HEK293T (cell line): ENCODE measurements around the gene SMYD5.

Experiments
- CTCF ChIA-PET: fragments of 350-600 bp; formaldehyde crosslinking; extraction: SDS; loops from one replicate; lab custom pipeline; 2021; ENCODE audit warnings: antibody characterized with exemption, inconsistent platforms; lab: Yijun Ruan, JAX
- POLR2A ChIA-PET: fragments of 350-600 bp; formaldehyde crosslinking; extraction: SDS; loops from one replicate; lab custom pipeline; 2020; ENCODE audit warnings: antibody characterized with exemption, inconsistent platforms; lab: Yijun Ruan, JAX
- DNase-seq: peaks from one replicate; pipeline ENCODE4 v3.0.0; 2012; ENCODE audit warnings: mixed read lengths; ENCODE audit errors: extremely low spot score
- ARNT ChIP-seq: fragments of 450-650 bp; IDR thresholded peaks from 2 replicates; pipeline ENCODE4 v1.6.1; 2017; ENCODE audit warnings: mild to moderate bottlenecking
- BHLHE40 ChIP-seq: fragments of 450-650 bp; IDR thresholded peaks from 2 replicates; pipeline ENCODE4 v1.6.1; 2016; ENCODE audit warnings: mild to moderate bottlenecking, moderate library complexity, borderline replicate concordance
- CTBP1 ChIP-seq: fragments of 450-650 bp; IDR thresholded peaks from 2 replicates; pipeline ENCODE4 v1.6.1; 2016; ENCODE audit warnings: borderline replicate concordance
- ELF4 ChIP-seq: fragments of 450-650 bp; IDR thresholded peaks from 2 replicates; pipeline ENCODE4 v1.6.1; 2017; ENCODE audit warnings: antibody characterized with exemption
- FOXA1 ChIP-seq: fragments of 450-650 bp; IDR thresholded peaks from 2 replicates; pipeline ENCODE4 v1.6.1; 2016; ENCODE audit warnings: mild to moderate bottlenecking
- FOXK2 ChIP-seq: fragments of 450-650 bp; IDR thresholded peaks from 2 replicates; pipeline ENCODE4 v1.6.1; 2016; ENCODE audit warnings: mild to moderate bottlenecking
- FOXM1 ChIP-seq: fragments of 450-650 bp; IDR thresholded peaks from 2 replicates; pipeline ENCODE4 v1.6.1; 2017; ENCODE audit warnings: mild to moderate bottlenecking, borderline replicate concordance
- HDGF ChIP-seq: fragments of 450-650 bp; IDR thresholded peaks from 2 replicates; pipeline ENCODE4 v1.6.1; 2017; ENCODE audit warnings: antibody characterized with exemption, borderline replicate concordance
- L3MBTL2 ChIP-seq: fragments of 450-650 bp; conservative IDR thresholded peaks from 2 replicates; pipeline ENCODE4 v1.6.1; 2016; ENCODE audit warnings: mild to moderate bottlenecking
- LEF1 ChIP-seq: fragments of 450-650 bp; IDR thresholded peaks from 2 replicates; pipeline ENCODE4 v1.6.1; 2017; ENCODE audit warnings: mild to moderate bottlenecking, borderline replicate concordance
- NFRKB ChIP-seq: fragments of 450-650 bp; IDR thresholded peaks from 2 replicates; pipeline ENCODE4 v1.6.1; 2016; ENCODE audit warnings: mild to moderate bottlenecking, moderate library complexity
- PKNOX1 ChIP-seq: fragments of 450-650 bp; IDR thresholded peaks from 2 replicates; pipeline ENCODE4 v1.6.1; 2016
- SP1 ChIP-seq: fragments of 450-650 bp; IDR thresholded peaks from 2 replicates; pipeline ENCODE4 v1.6.1; 2017
- SUZ12 ChIP-seq: fragments of 450-650 bp; IDR thresholded peaks from 2 replicates; pipeline ENCODE4 v1.6.1; 2016; ENCODE audit warnings: mild to moderate bottlenecking
- TARDBP ChIP-seq: fragments of 450-650 bp; IDR thresholded peaks from 2 replicates; pipeline ENCODE4 v1.6.1; 2016
- ZNF384 ChIP-seq: fragments of 450-650 bp; IDR thresholded peaks from 2 replicates; pipeline ENCODE4 v1.6.1; 2016

SMYD5 gene

DNA sequence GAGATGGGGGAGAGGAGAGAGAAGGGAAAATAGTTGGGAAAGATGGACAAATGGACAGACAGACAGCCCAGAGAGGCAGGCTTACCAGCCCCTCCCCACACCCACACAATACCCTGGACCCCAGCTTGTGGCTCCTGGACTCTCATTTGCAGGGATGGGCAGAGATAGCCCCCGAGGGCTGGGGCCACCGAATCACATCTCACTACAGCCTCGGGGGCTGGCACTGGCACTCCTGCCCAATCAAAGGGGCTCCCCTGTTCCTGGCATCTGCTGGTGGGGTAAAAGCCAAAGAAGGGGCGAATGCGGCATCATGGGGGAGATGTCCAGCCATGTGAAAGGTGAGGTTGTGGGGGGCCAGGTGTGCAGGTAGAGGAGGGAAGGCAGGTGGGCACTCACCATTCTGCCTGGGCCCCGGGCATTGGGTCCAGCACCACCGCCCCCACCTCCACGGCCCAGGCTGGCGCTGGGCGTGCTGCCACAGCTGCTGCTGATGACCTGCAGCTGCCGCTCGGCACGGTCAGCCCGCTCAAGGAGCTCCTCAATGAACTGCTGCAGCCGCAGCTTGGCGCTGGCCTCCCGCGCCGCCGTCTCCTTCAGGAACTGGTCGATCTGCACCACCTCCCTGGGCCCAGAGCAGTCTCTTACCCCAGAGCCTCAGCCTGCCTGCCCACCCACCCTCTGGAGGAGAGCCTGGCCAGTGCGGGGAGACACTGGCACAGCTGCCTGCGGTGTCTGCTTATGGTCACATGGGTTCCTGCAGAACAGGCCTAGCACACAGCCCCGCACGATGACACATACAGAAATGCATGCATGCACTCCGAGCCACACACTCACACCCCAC lies 52.2 kb downstream of the SMYD5 start:
- ChIA-PET POLR2A (no interaction called here), CTCF (no interaction called here)
- DNase-seq, result no peak
- no peak for TF ChIP-seq SP1
- TF ChIP-seq TARDBP, result no peak
- TF ChIP-seq FOXM1, result no peak
- TF ChIP-seq PKNOX1, result no peak
- no peak for TF ChIP-seq NFRKB
- no peak for TF ChIP-seq L3MBTL2
- TF ChIP-seq ARNT, result no peak
- TF ChIP-seq LEF1, result no peak
- no peak for TF ChIP-seq ZNF384
- no peak for TF ChIP-seq FOXK2
- TF ChIP-seq HDGF, result no peak
- TF ChIP-seq FOXA1, result no peak

DNA sequence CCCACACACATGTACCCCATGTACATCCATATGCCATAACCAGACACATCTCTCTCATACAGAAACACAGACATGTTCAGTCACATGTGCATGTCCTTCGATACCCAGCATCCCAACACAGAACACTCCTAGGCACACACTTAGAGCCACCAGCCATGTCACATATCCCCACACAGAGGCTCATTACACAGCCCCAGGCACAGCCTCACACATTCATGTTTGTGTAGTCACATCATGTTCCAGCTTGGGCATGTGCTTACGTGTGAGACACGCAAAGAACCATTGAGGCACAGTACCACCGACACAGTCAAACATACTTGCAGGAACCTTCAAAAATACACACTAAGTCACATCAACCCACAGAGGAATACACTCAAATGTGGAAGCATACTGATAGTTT lies 53.0 kb downstream of the SMYD5 start:
- CTCF ChIA-PET, result no interaction called here
- POLR2A ChIA-PET, result no interaction called here
- no peak for DNase-seq
- no peak for TF ChIP-seq PKNOX1
- no peak for TF ChIP-seq ELF4
- TF ChIP-seq BHLHE40, result no peak
- TF ChIP-seq CTBP1, result no peak

DNA sequence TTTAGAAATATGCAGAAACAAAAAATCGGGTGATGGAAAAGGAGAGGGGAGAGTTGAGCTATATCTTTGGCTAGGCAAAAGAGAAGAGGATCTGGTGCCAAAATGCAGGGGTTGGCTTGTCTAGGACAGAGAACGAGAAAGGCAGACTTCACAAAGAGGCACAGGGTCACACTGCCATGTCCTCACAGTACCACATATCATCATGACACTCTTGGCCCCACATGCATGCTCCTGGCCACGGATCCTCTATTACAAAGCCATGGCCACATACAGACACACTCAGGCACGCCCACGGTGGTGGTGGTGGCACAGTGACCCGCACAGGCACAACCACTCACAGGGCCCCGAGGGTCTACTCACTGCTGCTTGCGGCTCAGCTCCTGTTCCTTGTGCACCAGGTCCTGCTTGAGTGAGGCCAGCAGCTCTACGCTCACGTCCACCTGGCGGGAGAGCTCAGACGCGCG lies 54.4 kb downstream of the SMYD5 start:
- POLR2A ChIA-PET, result interaction anchor here (0.9 kb wide), 1 partner anchor 35 kb away, joined by 3 read pairs; the partner anchor contains the start of genes CCT7 and PRADC1
- CTCF ChIA-PET, result no interaction called here
- TF ChIP-seq TARDBP, result no peak
- TF ChIP-seq HDGF, result no peak
- TF ChIP-seq BHLHE40, result no peak
- no peak for TF ChIP-seq SUZ12
- no peak for TF ChIP-seq FOXM1
- TF ChIP-seq LEF1, result no peak
- no peak for DNase-seq

- TF ChIP-seq SUZ12 (no peak), LEF1 (no peak), FOXK2 (no peak), PKNOX1 (no peak), FOXA1 (no peak)
- ChIA-PET CTCF (no interaction called here), POLR2A (interaction anchor here (0.9 kb wide), 1 partner anchor 36 kb away, joined by 3 read pairs; the partner anchor contains the start of genes CCT7 and PRADC1)
- peak; percentile 33 for DNase-seq
Observed at GRCh38 chr2:73268830-73269685, 55.0 kb downstream of the SMYD5 start.

DNA sequence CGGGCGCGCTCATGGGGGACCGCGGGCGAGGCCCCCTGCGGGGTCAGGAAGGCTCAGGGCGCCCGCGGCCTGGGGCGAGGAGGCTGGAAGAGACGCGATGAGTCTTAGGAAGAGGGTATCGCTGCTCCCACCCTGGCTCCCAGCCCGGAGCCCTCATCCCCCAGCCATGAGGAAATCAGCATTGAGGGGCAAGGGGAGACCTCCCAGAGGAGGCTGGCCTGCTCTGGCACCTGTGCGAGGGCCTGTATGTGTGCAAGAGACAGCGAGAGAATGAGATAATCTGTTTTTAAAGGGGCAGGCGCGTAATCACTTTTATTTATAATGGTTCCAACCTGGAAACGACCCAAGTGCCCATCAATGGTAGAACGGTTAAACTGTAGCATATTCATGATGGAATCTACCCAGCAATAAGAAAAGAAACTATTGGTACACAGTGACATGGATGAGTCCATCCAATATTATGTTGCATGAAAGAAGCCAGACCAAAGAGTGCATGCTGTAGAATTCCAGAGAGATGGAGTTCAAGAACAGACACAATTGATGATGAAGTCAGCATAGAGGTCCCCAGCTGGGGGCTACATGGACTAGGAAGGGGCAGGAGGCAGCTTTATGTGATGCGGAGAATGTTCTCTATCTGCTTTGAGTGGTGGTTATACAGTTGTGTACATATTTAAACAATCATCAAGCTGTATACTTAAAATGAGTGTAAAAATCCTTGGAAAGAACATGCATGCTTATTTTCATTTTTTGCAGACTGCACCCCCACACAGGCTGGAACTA lies 55.8 kb downstream of the SMYD5 start:
- ChIA-PET POLR2A (no interaction called here), CTCF (no interaction called here)
- TF ChIP-seq BHLHE40, result no peak
- TF ChIP-seq ELF4, result no peak
- TF ChIP-seq FOXM1, result no peak
- DNase-seq, result no peak

DNA sequence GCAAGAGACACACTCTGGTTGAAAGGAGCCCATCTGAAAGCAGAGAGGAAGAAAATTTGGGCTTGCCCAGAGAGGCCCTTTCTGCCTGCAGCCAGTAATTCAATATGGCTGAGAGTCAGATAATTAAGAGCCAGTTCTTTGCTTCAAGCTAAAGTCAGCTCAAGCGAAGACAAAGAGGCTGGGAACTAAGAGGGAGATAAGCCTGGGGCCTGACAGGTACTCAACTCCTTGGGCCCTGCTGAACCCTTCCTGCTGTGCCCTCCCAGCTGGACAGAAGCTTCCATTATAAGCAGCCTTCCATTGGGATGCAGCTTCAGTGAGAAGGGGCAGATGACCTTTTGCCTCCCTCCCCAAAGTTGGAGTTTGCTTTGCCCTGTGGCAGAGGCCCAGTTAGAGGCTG lies 58.2 kb downstream of the SMYD5 start:
- POLR2A ChIA-PET, result interaction anchor here (1.1 kb wide), 1 partner anchor 36 kb away, joined by 3 read pairs; no protein-coding TSS in a partner anchor

More for the DNA sequence above, 58.2 kb downstream of the SMYD5 start:
- CTCF ChIA-PET, result no interaction called here
- TF ChIP-seq BHLHE40, result no peak
- no peak for TF ChIP-seq PKNOX1
- TF ChIP-seq NFRKB, result no peak
- TF ChIP-seq HDGF, result no peak
- no peak for TF ChIP-seq FOXA1
- TF ChIP-seq TARDBP, result no peak
- TF ChIP-seq L3MBTL2, result no peak
- no peak for TF ChIP-seq SP1
- no peak for TF ChIP-seq SUZ12
- no peak for TF ChIP-seq ARNT
- no peak for TF ChIP-seq LEF1
- TF ChIP-seq ZNF384, result no peak
- no peak for TF ChIP-seq CTBP1
- TF ChIP-seq FOXM1, result no peak
- no peak for TF ChIP-seq ELF4
- TF ChIP-seq FOXK2, result no peak
- DNase-seq, result no peak
